Osteocyte (in vitro differentiated cells): ENCODE data around the gene AFF3. TPM values are rescaled to one million over a fixed set of nuclear protein-coding genes. Genes with fewer than 3 reads are reported as not detected.

ENCODE experiments used
- DNase-seq: peaks from one replicate; pipeline ENCODE4 v3.0.0; 2021; ENCODE audit warnings: mixed read lengths; ENCODE audit not compliant: unreplicated experiment; ENCODE audit errors: extremely low spot score
- H3K27ac Mint-ChIP-seq: one replicate; pipeline ENCODE4 v1.8.0; 2021; ENCODE audit warnings: mild to moderate bottlenecking, mixed read lengths; ENCODE audit not compliant: unreplicated experiment
- H3K27me3 Mint-ChIP-seq: one replicate; pipeline ENCODE4 v1.8.0; 2021; ENCODE audit warnings: mixed read lengths; ENCODE audit not compliant: unreplicated experiment
- H3K36me3 Mint-ChIP-seq: one replicate; pipeline ENCODE4 v1.8.0; 2021; ENCODE audit warnings: mixed read lengths; ENCODE audit not compliant: unreplicated experiment
- H3K4me1 Mint-ChIP-seq: one replicate; pipeline ENCODE4 v1.8.0; 2021; ENCODE audit warnings: mixed read lengths; ENCODE audit not compliant: unreplicated experiment
- H3K4me3 Mint-ChIP-seq: one replicate; pipeline ENCODE4 v1.8.0; 2021; ENCODE audit warnings: mild to moderate bottlenecking, moderate library complexity, mixed read lengths; ENCODE audit not compliant: unreplicated experiment
- H3K9me3 Mint-ChIP-seq: one replicate; pipeline ENCODE4 v1.8.0; 2021; ENCODE audit warnings: mixed read lengths; ENCODE audit not compliant: unreplicated experiment
- CTCF ChIP-seq: fragments of 200-600 bp; sonication (generic); IDR thresholded peaks from 2 replicates; pipeline ENCODE4 v1.5.0; 2021; ENCODE audit warnings: antibody characterized with exemption, mild to moderate bottlenecking, moderate library complexity
- total RNA-seq: library from RNA; stranded (reverse); gene quantifications from 2 replicates; pipeline ENCODE4 v1.2.1, GENCODE V29; 2021

The AFF3 gene
- total RNA-seq, 1 donor from 2014 or later: 248 TPM

- no peak for TF ChIP-seq CTCF
- H3K4me3 Mint-ChIP-seq: no peak overlapping the region
- H3K27me3 Mint-ChIP-seq: peaks cover 3% of the 10 kb centered on the region
- no peaks in the 10 kb centered on the region for H3K4me1 Mint-ChIP-seq
- DNase-seq: no peak
- no peaks in the 10 kb centered on the region for H3K36me3 Mint-ChIP-seq
- H3K27ac Mint-ChIP-seq: no peak overlapping the region
- H3K9me3 Mint-ChIP-seq: no peaks in the 10 kb centered on the region
Measured at GRCh38 chr2:100148883-100149282, 6.5 kb upstream of the AFF3 start.

- Mint-ChIP-seq H3K36me3 (no peaks in the 10 kb centered on the region), H3K27me3 (no peaks in the 10 kb centered on the region), H3K4me1 (no peaks in the 10 kb centered on the region), H3K4me3 (no peak overlapping the region), H3K9me3 (no peaks in the 10 kb centered on the region), H3K27ac (no peak overlapping the region)
- DNase-seq: no peak
- TF ChIP-seq CTCF: no peak
Measured at GRCh38 chr2:100146657-100146960, 4.2 kb upstream of the AFF3 start.

- Mint-ChIP-seq H3K9me3 (no peaks in the 10 kb centered on the region), H3K27me3 (no peaks in the 10 kb centered on the region), H3K4me3 (no peak overlapping the region), H3K27ac (no peak overlapping the region), H3K36me3 (no peaks in the 10 kb centered on the region), H3K4me1 (no peaks in the 10 kb centered on the region)
- no peak for DNase-seq
- no peak for TF ChIP-seq CTCF
Measured at GRCh38 chr2:100145893-100146656, 3.7 kb upstream of the AFF3 start.

- Mint-ChIP-seq H3K9me3 (no peaks in the 10 kb centered on the region), H3K36me3 (no peaks in the 10 kb centered on the region), H3K27ac (no peak overlapping the region), H3K27me3 (no peaks in the 10 kb centered on the region), H3K4me1 (no peaks in the 10 kb centered on the region), H3K4me3 (no peak overlapping the region)
- DNase-seq: peak; percentile 48
- TF ChIP-seq CTCF: no peak
Measured at GRCh38 chr2:100143286-100143685, 896 bp upstream of the AFF3 start.

- Mint-ChIP-seq H3K27ac (no peak overlapping the region), H3K9me3 (no peaks in the 10 kb centered on the region), H3K4me3 (no peak overlapping the region), H3K36me3 (no peaks in the 10 kb centered on the region), H3K27me3 (no peaks in the 10 kb centered on the region), H3K4me1 (no peaks in the 10 kb centered on the region)
- TF ChIP-seq CTCF: no peak
- DNase-seq: no peak
Measured at GRCh38 chr2:100141906-100142305, 484 bp downstream of the AFF3 start.
